WTC11 (cell line): ENCODE measurements around the gene BCLAF1.

Experiments
- ATF1 ChIP-seq: sonication (generic); formaldehyde crosslinking; IDR thresholded peaks from 2 replicates; pipeline ENCODE4 v1.8.1; 2023; ENCODE audit warnings: mild to moderate bottlenecking, moderate library complexity, missing genetic modification reagents
- CBFB ChIP-seq: sonication (generic); formaldehyde crosslinking; IDR thresholded peaks from 2 replicates; pipeline ENCODE4 v1.8.1; 2022; ENCODE audit warnings: mild to moderate bottlenecking, low read depth, missing genetic modification reagents
- CREB1 ChIP-seq: sonication (generic); formaldehyde crosslinking; IDR thresholded peaks from 2 replicates; pipeline ENCODE4 v1.8.0; 2023; ENCODE audit warnings: mild to moderate bottlenecking, missing genetic modification reagents
- ESRRA ChIP-seq: sonication (generic); formaldehyde crosslinking; IDR thresholded peaks from 2 replicates; pipeline ENCODE4 v1.8.1; 2022; ENCODE audit warnings: mild to moderate bottlenecking, missing genetic modification reagents, borderline replicate concordance
- GABPB1 ChIP-seq: sonication (generic); formaldehyde crosslinking; IDR thresholded peaks from 2 replicates; pipeline ENCODE4 v1.8.1; 2023; ENCODE audit warnings: mild to moderate bottlenecking, missing genetic modification reagents
- KAT7 ChIP-seq: sonication (generic); formaldehyde crosslinking; IDR thresholded peaks from 2 replicates; pipeline ENCODE4 v1.8.1; 2023; ENCODE audit warnings: missing genetic modification reagents, mild to moderate bottlenecking, borderline replicate concordance
- TEAD4 ChIP-seq: sonication (generic); formaldehyde crosslinking; IDR thresholded peaks from 2 replicates; pipeline ENCODE4 v1.8.0; 2022; ENCODE audit warnings: mild to moderate bottlenecking, missing genetic modification reagents
- ZNF121 ChIP-seq: sonication (generic); formaldehyde crosslinking; IDR thresholded peaks from 2 replicates; pipeline ENCODE4 v1.8.0; 2023; ENCODE audit warnings: missing genetic modification reagents
- ZNF232 ChIP-seq: sonication (generic); formaldehyde crosslinking; IDR thresholded peaks from 2 replicates; pipeline ENCODE4 v1.8.0; 2022; ENCODE audit warnings: mild to moderate bottlenecking, missing genetic modification reagents
- ZNF263 ChIP-seq: sonication (generic); formaldehyde crosslinking; IDR thresholded peaks from 2 replicates; pipeline ENCODE4 v1.8.1; 2022; ENCODE audit warnings: low read depth, mild to moderate bottlenecking, moderate library complexity, missing genetic modification reagents
- ZNF416 ChIP-seq: fragments of 250-450 bp; sonication (Bioruptor Pico); IDR thresholded peaks from 2 replicates; pipeline ENCODE4 v1.9.0; 2021; ENCODE audit warnings: mild to moderate bottlenecking, inconsistent platforms
- TF ChIP-seq, protein P1 (sequence below): fragments of 200-600 bp; IDR thresholded peaks from 2 replicates; pipeline ENCODE4 v1.8.0; 2022; ENCODE audit warnings: antibody characterized with exemption
- TF ChIP-seq, protein P2 (sequence below): sonication (generic); formaldehyde crosslinking; IDR thresholded peaks from 2 replicates; pipeline ENCODE4 v1.8.0; 2022; ENCODE audit warnings: mild to moderate bottlenecking, missing genetic modification reagents
- TF ChIP-seq, protein P3 (sequence below): sonication (generic); formaldehyde crosslinking; IDR thresholded peaks from 2 replicates; pipeline ENCODE4 v1.8.1; 2023; ENCODE audit warnings: mild to moderate bottlenecking, missing genetic modification reagents, moderate library complexity

DNA sequence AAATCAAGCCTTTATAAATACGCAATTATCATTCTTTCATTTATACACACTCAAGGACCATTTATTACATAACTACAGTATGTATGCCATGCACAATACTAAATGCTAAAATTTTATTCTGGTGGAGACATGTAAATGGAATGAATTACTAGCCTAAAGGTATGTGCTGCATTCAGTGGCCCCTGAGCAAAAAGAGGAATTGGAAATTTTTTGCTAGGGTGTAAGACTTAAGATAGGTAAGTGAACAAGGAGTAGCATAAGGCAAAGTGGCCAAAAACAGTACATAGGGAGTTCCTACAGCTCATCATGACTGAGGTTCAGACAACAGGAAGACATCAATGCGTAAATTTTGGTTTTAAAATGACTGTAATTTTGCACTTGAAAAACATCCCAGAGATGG lies 37.2 kb downstream of the BCLAF1 start:
- TF ChIP-seq, protein P1, sequence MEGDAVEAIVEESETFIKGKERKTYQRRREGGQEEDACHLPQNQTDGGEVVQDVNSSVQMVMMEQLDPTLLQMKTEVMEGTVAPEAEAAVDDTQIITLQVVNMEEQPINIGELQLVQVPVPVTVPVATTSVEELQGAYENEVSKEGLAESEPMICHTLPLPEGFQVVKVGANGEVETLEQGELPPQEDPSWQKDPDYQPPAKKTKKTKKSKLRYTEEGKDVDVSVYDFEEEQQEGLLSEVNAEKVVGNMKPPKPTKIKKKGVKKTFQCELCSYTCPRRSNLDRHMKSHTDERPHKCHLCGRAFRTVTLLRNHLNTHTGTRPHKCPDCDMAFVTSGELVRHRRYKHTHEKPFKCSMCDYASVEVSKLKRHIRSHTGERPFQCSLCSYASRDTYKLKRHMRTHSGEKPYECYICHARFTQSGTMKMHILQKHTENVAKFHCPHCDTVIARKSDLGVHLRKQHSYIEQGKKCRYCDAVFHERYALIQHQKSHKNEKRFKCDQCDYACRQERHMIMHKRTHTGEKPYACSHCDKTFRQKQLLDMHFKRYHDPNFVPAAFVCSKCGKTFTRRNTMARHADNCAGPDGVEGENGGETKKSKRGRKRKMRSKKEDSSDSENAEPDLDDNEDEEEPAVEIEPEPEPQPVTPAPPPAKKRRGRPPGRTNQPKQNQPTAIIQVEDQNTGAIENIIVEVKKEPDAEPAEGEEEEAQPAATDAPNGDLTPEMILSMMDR: no peak
- TF ChIP-seq KAT7 (CRISPR knock-in tag) (no peak), ZNF232 (CRISPR knock-in tag) (no peak), CREB1 (no peak), CBFB (no peak), ZNF121 (CRISPR knock-in tag) (no peak), TEAD4 (CRISPR knock-in tag) (no peak), ATF1 (CRISPR knock-in tag) (no peak), ZNF416 (CRISPR knock-in tag) (no peak), GABPB1 (CRISPR knock-in tag) (no peak), ZNF263 (no peak), ESRRA (CRISPR knock-in tag) (no peak)
- TF ChIP-seq, protein P2, sequence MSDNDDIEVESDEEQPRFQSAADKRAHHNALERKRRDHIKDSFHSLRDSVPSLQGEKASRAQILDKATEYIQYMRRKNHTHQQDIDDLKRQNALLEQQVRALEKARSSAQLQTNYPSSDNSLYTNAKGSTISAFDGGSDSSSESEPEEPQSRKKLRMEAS (CRISPR knock-in tag): no peak
- TF ChIP-seq, protein P3, sequence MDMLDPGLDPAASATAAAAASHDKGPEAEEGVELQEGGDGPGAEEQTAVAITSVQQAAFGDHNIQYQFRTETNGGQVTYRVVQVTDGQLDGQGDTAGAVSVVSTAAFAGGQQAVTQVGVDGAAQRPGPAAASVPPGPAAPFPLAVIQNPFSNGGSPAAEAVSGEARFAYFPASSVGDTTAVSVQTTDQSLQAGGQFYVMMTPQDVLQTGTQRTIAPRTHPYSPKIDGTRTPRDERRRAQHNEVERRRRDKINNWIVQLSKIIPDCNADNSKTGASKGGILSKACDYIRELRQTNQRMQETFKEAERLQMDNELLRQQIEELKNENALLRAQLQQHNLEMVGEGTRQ: no peak
